ENCODE data around the gene RPS8. TPM values are rescaled to one million over a fixed set of nuclear protein-coding genes. Genes with fewer than 3 reads are reported as not detected.

The RPS8 gene
- total and polyA plus RNA-seq, 4 donors, result 258 to 891 (median 575) TPM

DNA sequence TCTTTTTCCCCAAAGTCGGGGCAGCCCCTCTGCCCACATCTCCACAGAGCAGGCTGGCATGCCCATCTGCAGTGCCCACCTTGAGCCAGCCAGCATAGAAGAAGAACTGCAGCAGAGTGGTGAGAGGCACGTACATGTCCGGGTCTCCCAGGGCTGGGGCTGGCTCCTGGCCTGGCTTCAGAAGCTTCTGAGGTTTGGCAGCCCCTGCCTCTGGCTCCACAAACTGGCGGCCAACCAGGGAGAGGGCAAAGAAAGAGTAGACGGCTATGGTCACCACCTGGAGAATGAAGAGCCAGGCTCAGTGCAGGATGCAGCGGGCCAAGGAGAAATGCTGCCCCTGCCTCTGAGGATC lies 9.7 kb downstream of the RPS8 start:
- no peak overlapping the region for H3K4me3 ChIP-seq (ENCODE audit: low read depth in 1 of 3, low read length in 3 of 3)
- no peaks in the 10 kb centered on the region for H3K9me3 ChIP-seq (ENCODE audit: control insufficient read depth in 4 of 4, low read length in 3 of 4)
- H3K9ac ChIP-seq (ENCODE audit: low read depth in 1 of 2, low read length in 2 of 2), result no peak overlapping the region
- no peak for TF ChIP-seq FOXA1 (IDR thresholded peaks at IDR 0.05)
- TF ChIP-seq, protein P1, sequence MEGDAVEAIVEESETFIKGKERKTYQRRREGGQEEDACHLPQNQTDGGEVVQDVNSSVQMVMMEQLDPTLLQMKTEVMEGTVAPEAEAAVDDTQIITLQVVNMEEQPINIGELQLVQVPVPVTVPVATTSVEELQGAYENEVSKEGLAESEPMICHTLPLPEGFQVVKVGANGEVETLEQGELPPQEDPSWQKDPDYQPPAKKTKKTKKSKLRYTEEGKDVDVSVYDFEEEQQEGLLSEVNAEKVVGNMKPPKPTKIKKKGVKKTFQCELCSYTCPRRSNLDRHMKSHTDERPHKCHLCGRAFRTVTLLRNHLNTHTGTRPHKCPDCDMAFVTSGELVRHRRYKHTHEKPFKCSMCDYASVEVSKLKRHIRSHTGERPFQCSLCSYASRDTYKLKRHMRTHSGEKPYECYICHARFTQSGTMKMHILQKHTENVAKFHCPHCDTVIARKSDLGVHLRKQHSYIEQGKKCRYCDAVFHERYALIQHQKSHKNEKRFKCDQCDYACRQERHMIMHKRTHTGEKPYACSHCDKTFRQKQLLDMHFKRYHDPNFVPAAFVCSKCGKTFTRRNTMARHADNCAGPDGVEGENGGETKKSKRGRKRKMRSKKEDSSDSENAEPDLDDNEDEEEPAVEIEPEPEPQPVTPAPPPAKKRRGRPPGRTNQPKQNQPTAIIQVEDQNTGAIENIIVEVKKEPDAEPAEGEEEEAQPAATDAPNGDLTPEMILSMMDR (IDR thresholded peaks at IDR 0.05; ENCODE audit: low read depth, low read length, missing input control), result no peak
- TF ChIP-seq, protein P2, sequence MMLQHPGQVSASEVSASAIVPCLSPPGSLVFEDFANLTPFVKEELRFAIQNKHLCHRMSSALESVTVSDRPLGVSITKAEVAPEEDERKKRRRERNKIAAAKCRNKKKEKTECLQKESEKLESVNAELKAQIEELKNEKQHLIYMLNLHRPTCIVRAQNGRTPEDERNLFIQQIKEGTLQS (IDR thresholded peaks at IDR 0.05), result no peak
- no peak for TF ChIP-seq HNF4A (conservative IDR thresholded peaks at IDR 0.05)
- TF ChIP-seq RAD21 (IDR thresholded peaks at IDR 0.05), result no peak
- no peak for TF ChIP-seq JUND (IDR thresholded peaks at IDR 0.05)
- TF ChIP-seq TAF1 (conservative IDR thresholded peaks at IDR 0.05), result no peak
- TF ChIP-seq GABPA (IDR thresholded peaks at IDR 0.05 in 1 of 2, conservative IDR thresholded peaks at IDR 0.05 in 1 of 2), result no peak
- no peak for TF ChIP-seq NR2F2 (IDR thresholded peaks at IDR 0.05)
- TF ChIP-seq, protein P3, sequence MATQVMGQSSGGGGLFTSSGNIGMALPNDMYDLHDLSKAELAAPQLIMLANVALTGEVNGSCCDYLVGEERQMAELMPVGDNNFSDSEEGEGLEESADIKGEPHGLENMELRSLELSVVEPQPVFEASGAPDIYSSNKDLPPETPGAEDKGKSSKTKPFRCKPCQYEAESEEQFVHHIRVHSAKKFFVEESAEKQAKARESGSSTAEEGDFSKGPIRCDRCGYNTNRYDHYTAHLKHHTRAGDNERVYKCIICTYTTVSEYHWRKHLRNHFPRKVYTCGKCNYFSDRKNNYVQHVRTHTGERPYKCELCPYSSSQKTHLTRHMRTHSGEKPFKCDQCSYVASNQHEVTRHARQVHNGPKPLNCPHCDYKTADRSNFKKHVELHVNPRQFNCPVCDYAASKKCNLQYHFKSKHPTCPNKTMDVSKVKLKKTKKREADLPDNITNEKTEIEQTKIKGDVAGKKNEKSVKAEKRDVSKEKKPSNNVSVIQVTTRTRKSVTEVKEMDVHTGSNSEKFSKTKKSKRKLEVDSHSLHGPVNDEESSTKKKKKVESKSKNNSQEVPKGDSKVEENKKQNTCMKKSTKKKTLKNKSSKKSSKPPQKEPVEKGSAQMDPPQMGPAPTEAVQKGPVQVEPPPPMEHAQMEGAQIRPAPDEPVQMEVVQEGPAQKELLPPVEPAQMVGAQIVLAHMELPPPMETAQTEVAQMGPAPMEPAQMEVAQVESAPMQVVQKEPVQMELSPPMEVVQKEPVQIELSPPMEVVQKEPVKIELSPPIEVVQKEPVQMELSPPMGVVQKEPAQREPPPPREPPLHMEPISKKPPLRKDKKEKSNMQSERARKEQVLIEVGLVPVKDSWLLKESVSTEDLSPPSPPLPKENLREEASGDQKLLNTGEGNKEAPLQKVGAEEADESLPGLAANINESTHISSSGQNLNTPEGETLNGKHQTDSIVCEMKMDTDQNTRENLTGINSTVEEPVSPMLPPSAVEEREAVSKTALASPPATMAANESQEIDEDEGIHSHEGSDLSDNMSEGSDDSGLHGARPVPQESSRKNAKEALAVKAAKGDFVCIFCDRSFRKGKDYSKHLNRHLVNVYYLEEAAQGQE (IDR thresholded peaks at IDR 0.05), result no peak
- no peak for TF ChIP-seq SP1 (IDR thresholded peaks at IDR 0.05)
- no peak for TF ChIP-seq RXRA (IDR thresholded peaks at IDR 0.05)
- TF ChIP-seq, protein P4, sequence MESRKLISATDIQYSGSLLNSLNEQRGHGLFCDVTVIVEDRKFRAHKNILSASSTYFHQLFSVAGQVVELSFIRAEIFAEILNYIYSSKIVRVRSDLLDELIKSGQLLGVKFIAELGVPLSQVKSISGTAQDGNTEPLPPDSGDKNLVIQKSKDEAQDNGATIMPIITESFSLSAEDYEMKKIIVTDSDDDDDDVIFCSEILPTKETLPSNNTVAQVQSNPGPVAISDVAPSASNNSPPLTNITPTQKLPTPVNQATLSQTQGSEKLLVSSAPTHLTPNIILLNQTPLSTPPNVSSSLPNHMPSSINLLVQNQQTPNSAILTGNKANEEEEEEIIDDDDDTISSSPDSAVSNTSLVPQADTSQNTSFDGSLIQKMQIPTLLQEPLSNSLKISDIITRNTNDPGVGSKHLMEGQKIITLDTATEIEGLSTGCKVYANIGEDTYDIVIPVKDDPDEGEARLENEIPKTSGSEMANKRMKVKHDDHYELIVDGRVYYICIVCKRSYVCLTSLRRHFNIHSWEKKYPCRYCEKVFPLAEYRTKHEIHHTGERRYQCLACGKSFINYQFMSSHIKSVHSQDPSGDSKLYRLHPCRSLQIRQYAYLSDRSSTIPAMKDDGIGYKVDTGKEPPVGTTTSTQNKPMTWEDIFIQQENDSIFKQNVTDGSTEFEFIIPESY (IDR thresholded peaks at IDR 0.05), result no peak
- no peak for TF ChIP-seq FOXA2 (IDR thresholded peaks at IDR 0.05)
- TF ChIP-seq, protein P5, sequence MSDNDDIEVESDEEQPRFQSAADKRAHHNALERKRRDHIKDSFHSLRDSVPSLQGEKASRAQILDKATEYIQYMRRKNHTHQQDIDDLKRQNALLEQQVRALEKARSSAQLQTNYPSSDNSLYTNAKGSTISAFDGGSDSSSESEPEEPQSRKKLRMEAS (IDR thresholded peaks at IDR 0.05), result no peak
- no peak for TF ChIP-seq YY1 (IDR thresholded peaks at IDR 0.05)
- TF ChIP-seq HNF4G (IDR thresholded peaks at IDR 0.05), result no peak
- no peak for TF ChIP-seq EGR1 (IDR thresholded peaks at IDR 0.05; ENCODE audit: low read depth in 2 of 2)
- no peak for DNase-seq (ENCODE audit: low spot score)
- no peaks in the 10 kb centered on the region for H3K27me3 ChIP-seq (ENCODE audit: control insufficient read depth in 4 of 4, insufficient read depth in 4 of 4, low read length in 3 of 4)
- 91% methylated on average over 6 of the region's 6 CpGs for WGBS
- H3K4me1 ChIP-seq (ENCODE audit: control insufficient read depth in 4 of 4, insufficient read depth in 4 of 4, low read length in 3 of 4), result peaks cover 6 to 21% (median 13%) of the 10 kb centered on the region in 4 donors
- H3K27ac ChIP-seq (ENCODE audit: low read depth in 1 of 2, low read length in 2 of 2), result no peak overlapping the region
- H3K36me3 ChIP-seq (ENCODE audit: control insufficient read depth in 4 of 4, insufficient read depth in 3 of 4, low read depth in 1 of 4, low read length in 3 of 4), result peaks cover 0 to 6% (median 2%) of the 10 kb centered on the region in 4 donors
